HuH-7.5 (cell line): ENCODE results near the gene BACE2.
"Not testable (repeated sequence)": the region's sequence is repeated elsewhere in the genome, so short reads cannot be mapped to it uniquely, and the experiment has no call there.

ENCODE experiments used
- DNase-seq: peaks from one replicate; pipeline ENCODE4 v3.0.0; 2011; ENCODE audit warnings: low spot score

Gene BACE2

DNA sequence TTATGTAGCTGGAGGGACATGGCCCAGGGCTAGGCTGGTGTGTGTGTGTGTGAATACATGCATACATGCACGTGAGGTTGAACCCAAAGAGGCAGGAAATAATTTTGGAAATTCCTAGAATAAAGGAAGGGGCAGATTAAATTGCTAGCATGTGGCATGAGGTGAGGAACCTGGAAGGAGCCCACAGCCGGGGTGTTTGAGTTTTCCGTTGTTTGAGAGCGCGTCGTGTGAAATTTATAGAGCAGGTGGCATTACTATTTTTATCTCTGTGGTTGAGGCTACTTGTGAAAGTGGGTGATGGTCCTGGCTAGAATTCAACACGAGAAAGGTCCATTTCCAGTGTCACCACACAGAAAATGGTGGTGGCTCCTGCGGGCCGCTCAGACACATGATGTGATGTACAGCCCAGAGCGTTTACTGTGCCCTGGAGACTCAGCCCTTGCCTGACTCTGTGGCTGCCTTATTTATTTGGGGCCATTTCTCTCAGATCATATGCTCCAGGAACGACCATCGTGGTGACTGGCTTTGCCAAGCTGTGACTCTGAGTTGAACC lies 48.0 kb downstream of the BACE2 start:
- DNase-seq = no peak

GRCh38 chr21:41216486-41216885 lies 48.5 kb downstream of the BACE2 start:
- no peak for DNase-seq

DNA sequence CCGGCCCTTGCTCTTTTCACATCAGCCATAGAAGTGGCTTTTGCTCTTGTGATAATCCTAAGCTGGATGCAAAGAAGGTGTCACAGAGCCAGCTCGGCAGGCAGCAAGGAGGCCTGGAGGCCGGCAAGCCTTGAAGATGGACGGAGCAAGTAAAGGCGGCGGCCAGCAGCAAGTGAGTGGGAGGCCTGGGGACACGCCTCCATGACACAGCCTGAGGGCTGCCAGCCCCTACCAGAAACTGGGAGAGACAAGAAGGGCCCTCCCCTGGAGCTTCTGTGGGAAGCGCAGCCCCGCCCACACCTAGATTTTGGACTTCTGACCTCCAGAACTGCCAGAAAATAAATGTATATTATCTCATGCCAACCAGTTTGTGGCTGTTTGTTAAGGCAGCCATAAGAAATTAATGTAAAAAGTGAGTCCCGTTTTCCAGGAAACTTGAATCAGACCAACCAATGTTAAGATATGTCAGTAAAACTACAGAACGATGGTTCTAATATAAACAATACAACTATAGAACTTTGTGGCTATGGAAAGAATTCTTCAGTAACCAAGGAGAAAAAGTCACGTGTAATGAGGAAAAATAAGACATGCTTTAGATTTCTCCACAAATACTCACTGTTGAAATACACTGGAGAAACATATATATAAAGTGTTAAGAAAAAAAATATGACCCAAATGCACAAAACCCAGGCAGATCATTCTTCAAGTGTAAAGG lies 49.9 kb downstream of the BACE2 start:
- no peak for DNase-seq

- no peak for DNase-seq
Measured at GRCh38 chr21:41219498-41220207, 51.7 kb downstream of the BACE2 start.

GRCh38 chr21:41220208-41220733 lies 52.3 kb downstream of the BACE2 start:
- DNase-seq = no peak

- no peak for DNase-seq
Measured at GRCh38 chr21:41222247-41223068, 54.5 kb downstream of the BACE2 start.

DNA sequence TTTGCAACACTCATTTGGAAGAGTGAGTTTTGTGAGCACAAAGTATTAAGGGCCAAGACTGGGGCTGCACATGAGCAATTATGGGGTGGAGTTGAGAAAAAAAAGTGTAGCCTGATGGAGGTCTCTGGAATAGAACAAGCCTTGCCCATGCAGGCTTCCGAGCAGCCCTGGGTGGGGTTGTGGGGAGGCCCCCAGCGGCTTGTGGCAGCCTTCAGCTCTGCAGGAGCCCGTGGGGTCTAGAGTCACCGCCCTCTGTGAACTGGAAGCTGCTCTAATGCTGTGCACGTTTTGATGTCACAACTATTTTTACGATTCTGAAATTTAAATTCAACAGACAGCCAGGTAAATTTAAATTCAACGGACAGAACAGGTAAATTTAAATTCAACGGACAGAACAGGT lies 58.9 kb downstream of the BACE2 start:
- no peak for DNase-seq

DNA sequence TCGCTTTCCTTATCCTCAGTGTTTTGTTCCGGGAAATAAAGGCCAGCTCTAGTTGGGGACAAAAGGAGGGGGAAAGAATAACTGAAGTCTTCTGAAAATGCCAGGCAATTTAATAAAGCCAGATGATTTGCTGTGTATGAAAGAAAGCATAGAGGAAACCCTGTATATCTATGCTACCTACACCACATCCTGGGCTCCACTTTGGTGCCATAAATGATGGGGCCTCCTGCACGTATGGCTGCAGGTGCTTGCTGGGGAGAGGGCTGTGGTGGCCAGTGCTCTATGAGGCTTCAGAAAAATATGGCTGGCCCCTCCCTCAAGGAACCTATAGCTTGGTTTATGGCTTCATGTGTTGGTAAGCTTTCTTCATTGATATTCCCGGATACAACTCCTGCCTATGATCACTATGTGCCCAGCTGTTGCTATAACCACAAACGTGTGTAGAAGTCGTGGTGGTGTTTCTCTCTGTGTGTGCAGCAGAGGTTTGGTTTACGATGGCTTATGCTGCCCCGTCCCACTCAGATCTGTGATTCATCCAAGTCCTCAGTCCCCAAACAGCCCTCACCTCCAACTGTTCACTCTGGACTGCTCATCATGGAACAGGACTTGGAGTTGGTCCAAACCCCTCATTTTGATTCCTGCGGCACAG lies 59.5 kb downstream of the BACE2 start:
- no peak for DNase-seq

DNA sequence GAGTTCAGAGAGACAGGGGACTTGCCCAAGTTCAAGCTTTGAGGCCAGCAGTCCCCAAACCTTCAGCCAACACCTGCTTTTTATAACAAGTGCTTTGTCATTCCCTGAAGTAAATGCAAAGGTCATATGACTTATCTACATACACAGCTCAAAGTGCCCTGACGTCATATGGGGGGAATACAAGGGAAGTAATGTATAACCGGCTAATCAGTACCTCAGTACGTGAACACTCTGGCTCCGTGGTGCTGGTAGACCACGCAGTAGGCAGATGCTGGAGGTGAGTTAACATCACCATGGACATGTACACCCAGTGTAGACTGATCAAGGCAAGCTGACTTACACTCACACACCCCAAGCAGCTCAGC lies 60.0 kb downstream of the BACE2 start:
- no peak for DNase-seq

- no peak for DNase-seq
Measured at GRCh38 chr21:41228492-41228891, 60.5 kb downstream of the BACE2 start.

DNA sequence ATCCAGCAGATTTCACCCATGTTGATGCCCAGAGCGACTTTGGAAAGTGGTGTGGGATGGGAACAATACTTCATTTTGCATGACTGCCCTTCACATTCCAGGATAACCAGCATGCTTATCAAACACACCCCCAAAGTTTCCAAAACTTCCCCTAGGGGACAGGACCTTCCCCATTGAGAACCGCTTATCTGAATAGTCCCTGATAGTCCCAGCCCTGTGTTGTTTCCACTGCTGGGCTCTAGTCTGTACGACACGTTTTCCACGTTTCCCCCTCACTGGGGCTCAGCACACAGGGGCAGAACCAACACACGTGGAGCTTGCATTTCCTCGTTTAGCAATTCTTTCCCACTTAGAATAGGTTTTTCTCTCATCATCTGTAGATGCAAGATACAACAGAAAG lies 61.0 kb downstream of the BACE2 start:
- DNase-seq = no peak

- DNase-seq = no peak
Measured at GRCh38 chr21:41229509-41230248, 61.7 kb downstream of the BACE2 start.

- DNase-seq = no peak
Measured at GRCh38 chr21:41230497-41230896, 62.5 kb downstream of the BACE2 start.

GRCh38 chr21:41231060-41231459 lies 63.1 kb downstream of the BACE2 start:
- no peak for DNase-seq

GRCh38 chr21:41232013-41232412 lies 64.1 kb downstream of the BACE2 start:
- no peak for DNase-seq

- no peak for DNase-seq
Measured at GRCh38 chr21:41233916-41234315, 66.0 kb downstream of the BACE2 start.

DNA sequence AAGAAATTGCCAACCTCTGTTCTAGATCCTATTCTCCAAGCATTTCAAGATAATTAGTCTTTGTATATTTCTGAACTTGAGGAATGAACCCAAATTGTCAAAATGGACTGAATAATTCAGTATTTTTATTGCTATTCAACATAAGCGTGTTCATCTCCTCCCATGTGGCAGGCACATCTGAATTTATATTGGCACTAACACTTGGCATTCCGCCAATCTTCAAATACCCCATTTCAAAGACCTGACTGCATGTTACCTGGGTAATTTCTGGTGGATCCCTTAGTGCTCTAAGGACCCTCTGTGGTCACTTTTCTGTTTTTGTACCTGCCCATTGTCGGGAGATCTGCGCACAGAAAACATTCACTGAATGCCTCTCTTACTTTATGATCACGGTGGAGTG lies 66.6 kb downstream of the BACE2 start:
- DNase-seq = no peak

- DNase-seq = no peak
Measured at GRCh38 chr21:41235201-41235600, 67.2 kb downstream of the BACE2 start.

- DNase-seq = no peak
Measured at GRCh38 chr21:41236352-41236973, 68.5 kb downstream of the BACE2 start.

- not testable (repeated sequence) for DNase-seq
Measured at GRCh38 chr21:41238081-41238796, 70.3 kb downstream of the BACE2 start.
